GM19025 (cell line): ENCODE data around the gene ANKRD1.

Source experiments
- ATAC-seq: cut with Tn5 transposase; IDR thresholded peaks from one replicate; pipeline ENCODE4 v1.9.1; 2021; ENCODE audit warnings: mild to moderate bottlenecking, low read depth, moderate library complexity; ENCODE audit not compliant: unreplicated experiment

The ANKRD1 gene

GRCh38 chr10:90866050-90866598 lies 54.8 kb downstream of the ANKRD1 start:
- no peak for ATAC-seq

- ATAC-seq, result no peak
Measured at GRCh38 chr10:90865401-90865800, 55.5 kb downstream of the ANKRD1 start.

DNA sequence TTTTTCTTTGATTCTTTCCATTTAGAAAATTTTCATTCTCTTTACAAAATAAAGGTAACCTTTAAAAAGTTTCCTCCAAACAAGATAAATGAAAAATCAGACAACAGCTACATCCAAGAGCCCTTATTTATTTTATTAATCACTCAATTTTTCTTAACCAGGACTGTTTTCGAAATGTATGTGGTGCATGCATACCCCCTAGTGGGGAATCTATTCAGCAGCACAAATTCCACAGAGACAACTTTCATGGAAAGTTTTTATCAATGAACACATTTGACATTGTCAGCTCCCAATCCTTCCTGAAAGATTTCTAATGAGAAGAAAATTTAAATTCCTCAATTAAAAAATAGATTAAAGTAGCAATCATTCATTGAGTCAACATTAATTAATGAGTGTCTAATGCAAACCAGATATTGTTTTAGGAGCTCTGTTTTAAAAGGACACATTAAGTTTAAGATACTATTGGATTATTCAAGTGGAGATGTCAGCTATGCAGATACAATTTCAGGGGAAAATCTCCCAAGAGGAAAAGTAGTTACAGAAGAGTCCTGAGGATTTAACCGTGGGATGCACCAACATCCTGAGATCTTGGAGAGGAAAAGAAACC lies 57.9 kb downstream of the ANKRD1 start:
- ATAC-seq, result no peak
